ENCODE measurements around the gene DEPDC5.

The DEPDC5 gene

DNA sequence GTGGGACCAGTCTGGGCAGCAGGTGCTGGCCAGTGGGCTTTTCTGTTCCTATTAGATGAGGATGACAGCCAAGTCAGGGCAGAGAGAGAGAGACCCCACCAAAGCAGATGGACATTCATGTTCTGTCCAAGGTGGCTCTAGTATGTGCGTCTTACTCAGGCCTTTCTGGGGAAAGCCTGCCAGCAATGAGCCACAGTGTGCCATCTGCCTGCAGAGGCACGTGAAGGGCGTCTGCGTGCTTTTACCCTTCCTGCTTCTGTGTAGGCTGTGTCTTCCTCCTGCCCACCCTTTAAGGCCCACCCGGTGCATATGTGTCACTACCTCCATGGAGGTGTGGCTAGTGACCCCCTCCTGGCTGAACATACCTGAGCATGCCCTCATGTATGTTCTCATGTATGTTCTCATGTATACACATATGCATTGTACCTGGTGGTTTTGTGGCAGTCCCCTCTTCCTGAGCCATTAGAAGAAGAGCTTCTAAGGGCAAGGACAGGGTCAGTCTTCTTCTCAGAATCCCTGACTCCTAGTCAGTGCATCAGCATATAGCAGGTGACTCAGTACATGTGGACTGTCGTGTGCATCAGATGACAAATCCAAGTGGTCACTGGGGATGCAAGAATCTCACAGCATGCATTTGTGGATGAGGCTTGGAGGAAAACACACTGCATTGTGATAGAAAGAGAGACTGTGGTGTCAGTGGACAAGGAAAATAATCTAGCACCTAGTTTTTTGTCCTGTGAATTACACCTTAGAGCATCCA, 100.1 kb downstream of the DEPDC5 start:
- no peak overlapping the region for H3K27ac ChIP-seq
- TF ChIP-seq CTCF (conservative IDR thresholded peaks at IDR 0.05), result no peak
- TF ChIP-seq ZFX (IDR thresholded peaks at IDR 0.05), result no peak

GRCh38 chr22:31857247-31857646, 103.4 kb downstream of the DEPDC5 start:
- H3K27ac ChIP-seq, result no peak overlapping the region
- TF ChIP-seq CTCF (conservative IDR thresholded peaks at IDR 0.05), result no peak
- no peak for TF ChIP-seq ZFX (IDR thresholded peaks at IDR 0.05)

- no peak overlapping the region for H3K27ac ChIP-seq
- no peak for TF ChIP-seq CTCF (conservative IDR thresholded peaks at IDR 0.05)
- TF ChIP-seq ZFX (IDR thresholded peaks at IDR 0.05), result no peak
Observed at GRCh38 chr22:31861226-31861840, 107.5 kb downstream of the DEPDC5 start.

GRCh38 chr22:31866918-31867317, 113.1 kb downstream of the DEPDC5 start:
- TF ChIP-seq CTCF (conservative IDR thresholded peaks at IDR 0.05), result no peak
- TF ChIP-seq ZFX (IDR thresholded peaks at IDR 0.05), result no peak

DNA sequence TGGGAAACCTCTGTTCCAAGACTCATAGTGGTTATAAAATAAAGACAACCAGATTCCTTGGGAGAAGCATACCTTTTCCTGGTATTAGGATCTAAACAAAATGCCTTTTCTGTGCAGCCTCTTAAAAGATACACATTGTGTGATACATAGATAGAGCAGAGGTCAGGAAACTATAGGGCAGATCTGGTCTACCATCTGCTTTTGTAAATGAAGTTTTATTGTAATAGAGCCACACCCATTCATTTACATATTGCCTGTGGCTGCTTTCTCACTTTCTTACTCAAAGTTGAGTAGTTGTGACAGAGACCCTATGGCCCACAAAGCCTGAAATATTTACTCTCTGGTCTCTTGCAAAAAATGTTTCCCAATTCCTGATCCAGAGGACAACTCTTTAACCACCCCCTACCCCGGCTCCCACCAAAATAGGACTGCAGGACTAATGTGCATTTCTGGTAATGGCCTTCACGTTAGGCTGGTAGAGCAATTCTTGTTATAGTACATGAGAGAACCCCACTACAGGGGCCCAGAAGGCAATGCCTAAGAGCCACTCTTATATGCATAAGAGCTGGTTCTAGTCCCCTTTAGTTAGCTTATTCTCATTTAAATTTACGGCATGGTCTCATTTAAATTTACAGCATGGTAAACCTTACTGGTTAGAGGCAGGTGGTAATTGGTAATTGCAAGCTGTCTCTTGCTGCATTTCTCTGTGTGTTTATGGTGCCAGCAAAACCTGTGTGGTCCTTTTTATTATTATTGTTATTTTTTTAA, 113.8 kb downstream of the DEPDC5 start:
- no peak for TF ChIP-seq CTCF (conservative IDR thresholded peaks at IDR 0.05)
- no peak for TF ChIP-seq ZFX (IDR thresholded peaks at IDR 0.05)
- no peak overlapping the region for H3K27ac ChIP-seq

More at GRCh38 chr22:31866918-31867317, 113.1 kb downstream of the DEPDC5 start:
- no peak overlapping the region for H3K27ac ChIP-seq

DNA sequence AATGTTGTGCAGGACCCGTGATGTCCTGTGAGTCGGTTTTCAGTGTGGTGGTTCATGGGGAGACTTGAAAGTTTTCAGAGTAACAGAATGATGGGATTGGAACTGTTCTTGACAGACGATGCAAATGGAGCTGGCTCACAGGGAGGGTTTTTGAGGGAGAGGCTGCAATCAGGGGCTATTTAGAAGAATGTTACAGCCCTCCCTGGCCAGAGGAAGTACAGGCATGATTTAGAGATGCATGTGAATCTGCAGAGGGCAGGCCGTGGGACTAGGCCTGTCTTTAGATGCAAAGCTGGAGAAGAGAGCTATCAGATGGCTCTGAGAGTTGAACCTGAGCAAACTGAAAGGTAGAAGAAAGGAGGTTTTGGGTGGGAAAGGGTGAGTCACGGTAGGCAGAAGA, 115.9 kb downstream of the DEPDC5 start:
- TF ChIP-seq CTCF (conservative IDR thresholded peaks at IDR 0.05) (no peak), ZFX (IDR thresholded peaks at IDR 0.05) (no peak)
- H3K27ac ChIP-seq, result no peak overlapping the region

DNA sequence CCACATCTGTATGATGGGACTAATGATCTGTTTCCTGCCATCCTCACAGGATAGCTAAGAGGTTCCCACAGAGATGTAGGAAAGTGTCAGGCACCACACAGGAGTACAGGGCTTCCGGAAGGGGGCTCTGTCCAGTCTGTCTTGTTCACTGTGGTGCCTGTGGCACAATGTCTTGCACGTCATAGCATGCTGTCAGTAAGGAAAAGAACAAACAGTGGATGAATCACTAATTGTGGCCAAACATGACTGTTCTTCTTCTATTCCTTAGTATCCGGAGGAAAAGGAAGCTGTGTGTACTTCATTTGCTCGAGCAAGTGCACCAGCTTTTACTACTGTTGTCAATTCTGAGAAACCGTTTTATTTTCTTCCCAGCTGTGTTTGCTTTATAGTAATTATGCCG, 117.1 kb downstream of the DEPDC5 start:
- no peak overlapping the region for H3K27ac ChIP-seq
- TF ChIP-seq ZFX (IDR thresholded peaks at IDR 0.05), result no peak
- TF ChIP-seq CTCF (conservative IDR thresholded peaks at IDR 0.05), result no peak

All from C4-2B (cell line).